Endothelial cell of umbilical vein (primary cell): Measurements from ENCODE around the gene SUPT3H. TPM values are rescaled to one million over a fixed set of nuclear protein-coding genes. Genes with fewer than 3 reads are reported as not detected.

Experiments
- BruUV-seq: library from RNA; stranded (reverse); fragments of 400-500 nt; replicated peaks from 2 replicates; lab custom pipeline; 2021; lab: Mats Ljungman, UMichigan
- CTCF ChIA-PET: fragments of 300-600, 350-600 bp; sonication (Branson Sonifier 250); formaldehyde crosslinking; loops from one replicate; lab custom pipeline; 2021; ENCODE audit warnings: antibody characterized with exemption, inconsistent platforms; lab: Charles Lee
- POLR2A ChIA-PET: fragments of 300-600, 350-600 bp; sonication (Branson Sonifier 250); formaldehyde crosslinking; loops from one replicate; lab custom pipeline; 2021; ENCODE audit warnings: antibody characterized with exemption, inconsistent platforms; lab: Charles Lee
- DNase-seq: peaks from one replicate; pipeline ENCODE4 v3.0.0-alpha.2; 2011; ENCODE audit warnings: low read depth, low spot score
- FAIRE-seq: peaks from 2 replicates; lab custom pipeline; 2011; peaks lifted over from hg19 to GRCh38; lab: Jason Lieb, UNC
- H2AFZ ChIP-seq: 2 replicates; pipeline ENCODE4 v1.6.0; 2012; ENCODE audit warnings: low read depth, low read length, control low read depth, inconsistent platforms
- H3K27ac ChIP-seq: 2 replicates; pipeline ENCODE4 v1.5.1; 2011; ENCODE audit warnings: low read depth, mild to moderate bottlenecking, control low read depth, low read length, moderate library complexity; ENCODE audit not compliant: insufficient read depth
- H3K27me3 ChIP-seq, 2 experiments: 2 replicates each; pipeline versions ENCODE4 v1.6.0 to v1.6.1; 2011; ENCODE audit warnings: low read length in 2 of 2, mixed read lengths in 1 of 2; ENCODE audit not compliant: control insufficient read depth in 2 of 2, insufficient read depth in 2 of 2
- H3K36me3 ChIP-seq, 2 experiments: 2 replicates in 1 of 2; 3 replicates in 1 of 2; pipeline ENCODE4 v1.5.1; 2011; ENCODE audit warnings: low read length in 2 of 2, mild to moderate bottlenecking in 1 of 2, moderate library complexity in 1 of 2; ENCODE audit not compliant: control insufficient read depth in 2 of 2, insufficient read depth in 2 of 2; ENCODE audit errors: extremely low read depth in 1 of 2
- H3K4me1 ChIP-seq: 3 replicates; pipeline ENCODE4 v1.5.1; 2011; ENCODE audit warnings: mild to moderate bottlenecking, low read length; ENCODE audit not compliant: control insufficient read depth, insufficient read depth; ENCODE audit errors: extremely low read depth
- H3K4me2 ChIP-seq: 2 replicates; pipeline ENCODE4 v1.6.1; 2011; ENCODE audit warnings: low read length, control low read depth, mixed read lengths; ENCODE audit not compliant: insufficient read depth
- H3K4me3 ChIP-seq, 3 experiments: fragments of 200-600 bp in 1 of 3; sonication (generic), shearing (Covaris generic) in 1 of 3; replicated peaks in 1 of 3; 2 replicates each; pipeline ENCODE4 v1.5.1; 2011 to 2016; ENCODE audit warnings: control low read depth in 3 of 3, low read length in 3 of 3, mild to moderate bottlenecking in 2 of 3, inconsistent platforms in 1 of 3, low read depth in 1 of 3, moderate library complexity in 1 of 3; ENCODE audit not compliant: insufficient read depth in 1 of 3
- H3K79me2 ChIP-seq: 2 replicates; pipeline ENCODE4 v1.6.0; 2012; ENCODE audit warnings: low read length, inconsistent platforms; ENCODE audit not compliant: control insufficient read depth, insufficient read depth
- H3K9ac ChIP-seq: replicated peaks from 2 replicates; pipeline ENCODE3; 2011; ENCODE audit warnings: low read length, control low read depth; ENCODE audit not compliant: insufficient read depth; ENCODE audit errors: extremely low read depth
- H3K9me1 ChIP-seq: replicated peaks from 3 replicates; pipeline ENCODE4 v1.6.0; 2011; ENCODE audit warnings: mild to moderate bottlenecking, low read length; ENCODE audit not compliant: control insufficient read depth, insufficient read depth; ENCODE audit errors: extremely low read depth
- H3K9me3 ChIP-seq: replicated peaks from 2 replicates; pipeline ENCODE4 v1.5.1; 2012; ENCODE audit warnings: low read length, inconsistent platforms; ENCODE audit not compliant: control insufficient read depth, insufficient read depth
- H4K20me1 ChIP-seq: replicated peaks from 2 replicates; pipeline ENCODE3; 2011; ENCODE audit warnings: mild to moderate bottlenecking, low read length; ENCODE audit not compliant: control insufficient read depth, insufficient read depth; ENCODE audit errors: extremely low read depth
- CTCF ChIP-seq, 2 donors: IDR thresholded peaks; 1 replicate in 1 of 2; 2 replicates in 1 of 2; pipeline ENCODE4 v1.5.1; 2011; ENCODE audit warnings: low read length in 2 of 2, mild to moderate bottlenecking in 2 of 2, moderate library complexity in 2 of 2, control low read depth in 1 of 2, inconsistent platforms in 1 of 2, low read depth in 1 of 2; ENCODE audit not compliant: insufficient read depth in 1 of 2; ENCODE audit errors: extremely low read depth in 1 of 2
- EZH2 ChIP-seq: IDR thresholded peaks from 2 replicates; pipeline ENCODE4 v1.6.1; 2012; ENCODE audit warnings: borderline replicate concordance, low read depth, mild to moderate bottlenecking, moderate library complexity, low read length, inconsistent platforms; ENCODE audit not compliant: severe bottlenecking
- FOS ChIP-seq: IDR thresholded peaks from 2 replicates; pipeline ENCODE4 v1.6.1; 2011; ENCODE audit warnings: mild to moderate bottlenecking, low read length, moderate library complexity, borderline replicate concordance; ENCODE audit not compliant: insufficient read depth
- GATA2 ChIP-seq: IDR thresholded peaks from 2 replicates; pipeline ENCODE4 v1.7.0; 2011; ENCODE audit warnings: low read depth, mild to moderate bottlenecking, moderate library complexity, mixed read lengths, low read length; ENCODE audit not compliant: insufficient read length, insufficient read depth
- JUN ChIP-seq: IDR thresholded peaks from 2 replicates; pipeline ENCODE4 v1.6.1; 2011; ENCODE audit warnings: borderline replicate concordance, low read depth; ENCODE audit not compliant: insufficient read length, insufficient read depth
- MAX ChIP-seq: IDR thresholded peaks from 2 replicates; pipeline ENCODE4 v1.6.1; 2011; ENCODE audit not compliant: insufficient read depth, insufficient read length
- MYC ChIP-seq: IDR thresholded peaks from one replicate; pipeline ENCODE4 v1.6.1; 2011; ENCODE audit warnings: mild to moderate bottlenecking, low read depth, low read length
- POLR2A ChIP-seq: IDR thresholded peaks from 2 replicates; pipeline ENCODE4 v1.6.1; 2012; ENCODE audit warnings: low read depth, mild to moderate bottlenecking, control low read depth, low read length
- POLR2AphosphoS5 ChIP-seq: IDR thresholded peaks from 2 replicates; pipeline ENCODE4 v1.6.1; 2012; ENCODE audit warnings: low read depth, mild to moderate bottlenecking, control low read depth, low read length, moderate library complexity; ENCODE audit not compliant: insufficient read depth
- dilution Hi-C: fragments of 300-500 bp; cut with MboI; formaldehyde crosslinking; loops from one replicate; pipeline ENCODE4 v1.15.0; 2019; ENCODE audit warnings: low sequenced_read_pairs; ENCODE audit not compliant: extremely low pct_ligation_motif_present
- intact Hi-C: fragments of 100-400 bp; cut with micrococcal nuclease; formaldehyde crosslinking; loops from one replicate; pipeline ENCODE4 v1.10.0; 2022
- polyA plus RNA-seq, 4 experiments: library from polyadenylated mRNA; depleted of rRNA in 3 of 4; stranded (reverse) in 3 of 4; unstranded in 1 of 4; fragments of >200 nt; gene quantifications; 2 replicates each; pipeline versions ENCODE4 v1.2.1 to v1.2.3, GENCODE V29; 2011 to 2012; ENCODE audit warnings: missing spikeins in 1 of 4
- total RNA-seq: library from RNA; stranded (reverse); gene quantifications from 2 replicates; pipeline ENCODE4 v1.2.3, GENCODE V29; 2021

The SUPT3H gene
- total and polyA plus RNA-seq, 2 donors (not counting 3 experiments of a cell fraction or from before 2014, with no cell fraction given), result 8.3 to 9.8 TPM

GRCh38 chr6:45129051-45129450, 248.7 kb downstream of the SUPT3H start:
- CTCF ChIA-PET, result no interaction called here
- BruUV-seq, result no TSS peak

More at GRCh38 chr6:45129051-45129450, 248.7 kb downstream of the SUPT3H start:
- H3K9me3 ChIP-seq, result no peaks in the 10 kb centered on the region
- no peaks in the 10 kb centered on the region for H3K27me3 ChIP-seq
- H3K4me1 ChIP-seq, result peaks cover 9% of the 10 kb centered on the region
- dilution Hi-C loops, result no loop called here
- H3K4me2 ChIP-seq, result no peak overlapping the region
- TF ChIP-seq JUN, result no peak
- TF ChIP-seq POLR2AphosphoS5, result no peak
- no peak for TF ChIP-seq GATA2
- no peak for TF ChIP-seq MYC
- TF ChIP-seq CTCF (IDR thresholded peaks at IDR 0.05; ENCODE audit: extremely low read depth in 1 of 2, insufficient read depth in 1 of 2, low read depth in 1 of 2, low read length in 2 of 2), result no peak
- TF ChIP-seq MAX, result no peak
- no peak for TF ChIP-seq FOS
- no peak for TF ChIP-seq POLR2A
- TF ChIP-seq EZH2, result no peak
- no peak overlapping the region for H3K4me3 ChIP-seq
- no peaks in the 10 kb centered on the region for H3K36me3 ChIP-seq
- FAIRE-seq (no peak), DNase-seq (no peak)
- intact Hi-C loops, result no loop called here
- H3K9me1 ChIP-seq, result peaks cover 2% of the 10 kb centered on the region
- H3K9ac ChIP-seq, result no peak overlapping the region
- POLR2A ChIA-PET, result no interaction called here
- no peak overlapping the region for H3K27ac ChIP-seq
- no peak overlapping the region for H2AFZ ChIP-seq
- no peaks in the 10 kb centered on the region for H3K79me2 ChIP-seq
- H4K20me1 ChIP-seq, result no peaks in the 10 kb centered on the region
